HL-60 (cell line): Measurements from ENCODE around the gene ANXA1.
"Not testable (repeated sequence)": the region's sequence is repeated elsewhere in the genome, so short reads cannot be mapped to it uniquely, and the experiment has no call there.

ENCODE experiments used
- DNase-seq, 2 experiments: peaks; one replicate each; pipeline ENCODE4 v3.0.0-alpha.2; 2010 to 2020; ENCODE audit warnings: low read depth in 1 of 2, low spot score in 1 of 2
- H3K27ac ChIP-seq: fragments of 250-450 bp; sonication (Bioruptor Pico); replicated peaks from 2 replicates; pipeline ENCODE4 v1.5.1; 2020; ENCODE audit warnings: mild to moderate bottlenecking, moderate library complexity
- H3K27me3 ChIP-seq: fragments of 250-450 bp; sonication (Bioruptor Pico); 2 replicates; pipeline ENCODE4 v1.5.1; 2021; ENCODE audit warnings: mild to moderate bottlenecking, moderate library complexity; ENCODE audit not compliant: insufficient read depth, poor library complexity, severe bottlenecking
- H3K4me3 ChIP-seq: replicated peaks from 2 replicates; pipeline ENCODE4 v1.5.1; 2011; ENCODE audit warnings: mild to moderate bottlenecking, control low read depth, low read length; ENCODE audit not compliant: insufficient read depth
- GABPA ChIP-seq: IDR thresholded peaks from 2 replicates; pipeline ENCODE4 v1.6.1; 2012; ENCODE audit warnings: low read depth
- POLR2AphosphoS5 ChIP-seq: IDR thresholded peaks from 2 replicates; pipeline ENCODE4 v1.6.1; 2012; ENCODE audit warnings: low read depth
- REST ChIP-seq: IDR thresholded peaks from 2 replicates; pipeline ENCODE4 v1.6.1; 2012; ENCODE audit warnings: low read depth; ENCODE audit not compliant: insufficient replicate concordance
- SPI1 ChIP-seq: IDR thresholded peaks from 2 replicates; pipeline ENCODE4 v1.6.1; 2012; ENCODE audit warnings: low read depth, mild to moderate bottlenecking, borderline replicate concordance
- TF ChIP-seq, protein P1 (sequence below): IDR thresholded peaks from one replicate; pipeline ENCODE4 v1.5.1; 2011; ENCODE audit warnings: low read length, control low read depth, inconsistent platforms; ENCODE audit not compliant: insufficient read depth

ANXA1 gene

GRCh38 chr9:73107489-73108069 lies 44.1 kb upstream of the ANXA1 start:
- DNase-seq: peak; percentile 21 to 61
- not testable (repeated sequence) for H3K4me3 ChIP-seq, H3K27ac ChIP-seq, H3K27me3 ChIP-seq
- TF ChIP-seq, protein P1, sequence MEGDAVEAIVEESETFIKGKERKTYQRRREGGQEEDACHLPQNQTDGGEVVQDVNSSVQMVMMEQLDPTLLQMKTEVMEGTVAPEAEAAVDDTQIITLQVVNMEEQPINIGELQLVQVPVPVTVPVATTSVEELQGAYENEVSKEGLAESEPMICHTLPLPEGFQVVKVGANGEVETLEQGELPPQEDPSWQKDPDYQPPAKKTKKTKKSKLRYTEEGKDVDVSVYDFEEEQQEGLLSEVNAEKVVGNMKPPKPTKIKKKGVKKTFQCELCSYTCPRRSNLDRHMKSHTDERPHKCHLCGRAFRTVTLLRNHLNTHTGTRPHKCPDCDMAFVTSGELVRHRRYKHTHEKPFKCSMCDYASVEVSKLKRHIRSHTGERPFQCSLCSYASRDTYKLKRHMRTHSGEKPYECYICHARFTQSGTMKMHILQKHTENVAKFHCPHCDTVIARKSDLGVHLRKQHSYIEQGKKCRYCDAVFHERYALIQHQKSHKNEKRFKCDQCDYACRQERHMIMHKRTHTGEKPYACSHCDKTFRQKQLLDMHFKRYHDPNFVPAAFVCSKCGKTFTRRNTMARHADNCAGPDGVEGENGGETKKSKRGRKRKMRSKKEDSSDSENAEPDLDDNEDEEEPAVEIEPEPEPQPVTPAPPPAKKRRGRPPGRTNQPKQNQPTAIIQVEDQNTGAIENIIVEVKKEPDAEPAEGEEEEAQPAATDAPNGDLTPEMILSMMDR: peak; percentile 59

DNA sequence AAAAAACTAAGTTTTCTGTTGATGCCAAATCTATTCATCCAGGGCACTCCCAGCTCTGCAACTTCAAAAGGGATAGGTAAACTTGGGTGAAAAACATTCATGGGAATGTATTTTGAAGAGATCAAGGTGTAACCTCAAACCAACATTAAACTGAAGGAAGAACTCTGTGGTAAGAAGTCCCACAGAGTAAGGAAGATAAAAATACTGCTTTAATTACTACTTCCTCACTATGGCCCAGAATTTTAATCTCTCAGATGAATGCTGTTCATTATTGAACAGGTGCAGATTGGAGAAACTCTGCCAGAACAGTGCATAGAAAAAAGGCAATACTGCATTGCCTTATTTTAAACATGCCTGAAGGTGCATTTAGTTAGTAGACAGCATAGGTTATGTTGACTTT lies 37.6 kb upstream of the ANXA1 start:
- Histone ChIP-seq H3K27ac (no peak overlapping the region), H3K4me3 (no peak overlapping the region), H3K27me3 (no peaks in the 10 kb centered on the region)
- DNase-seq: no peak
- TF ChIP-seq REST (no peak), SPI1 (no peak), GABPA (no peak), POLR2AphosphoS5 (no peak)
- TF ChIP-seq, protein P1: no peak

DNA sequence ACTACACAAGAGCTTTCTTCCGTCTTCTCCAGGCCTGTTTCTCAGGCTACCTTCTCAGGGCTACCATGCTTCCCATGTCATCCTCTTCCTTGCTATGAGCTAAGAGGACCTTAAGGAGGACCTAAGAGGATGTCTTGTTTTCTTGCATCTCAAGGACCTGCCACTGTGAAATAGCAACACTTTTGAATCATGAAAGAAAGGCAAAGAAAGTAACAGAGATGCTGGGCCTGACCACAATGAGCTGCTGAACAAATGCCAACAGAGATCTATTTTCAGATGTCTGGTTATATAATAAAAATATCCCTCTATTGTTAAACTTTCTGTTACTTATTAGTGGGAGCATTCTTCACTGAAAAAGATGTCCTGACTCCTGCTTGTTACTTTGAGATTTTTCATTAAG lies 36.7 kb upstream of the ANXA1 start:
- H3K4me3 ChIP-seq: no peak overlapping the region
- no peak for DNase-seq
- H3K27me3 ChIP-seq: no peaks in the 10 kb centered on the region
- H3K27ac ChIP-seq: no peak overlapping the region
- TF ChIP-seq GABPA (no peak), REST (no peak), SPI1 (no peak), POLR2AphosphoS5 (no peak)
- TF ChIP-seq, protein P1: no peak

DNA sequence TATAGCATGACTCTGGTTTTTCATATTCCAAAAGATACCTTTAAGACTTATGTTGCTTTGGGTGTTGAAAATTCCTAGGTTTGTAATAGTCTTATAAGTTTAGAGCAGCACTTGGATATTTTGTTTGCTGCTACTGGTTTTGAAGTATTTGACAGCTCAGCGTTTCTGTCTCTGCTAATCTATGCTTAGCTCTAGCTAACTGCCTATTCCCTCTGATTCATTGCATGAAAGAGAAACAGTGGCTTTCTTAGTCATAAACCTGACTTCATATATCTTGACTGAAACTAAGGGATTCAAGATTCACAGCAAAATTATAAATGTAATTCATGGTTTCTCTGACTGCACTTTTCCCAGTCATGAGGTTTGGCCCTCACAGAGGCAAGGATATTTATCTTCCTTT lies 35.6 kb upstream of the ANXA1 start:
- H3K4me3 ChIP-seq: no peak overlapping the region
- no peak overlapping the region for H3K27ac ChIP-seq
- TF ChIP-seq GABPA (no peak), REST (no peak)
- no peak for DNase-seq
- H3K27me3 ChIP-seq: no peaks in the 10 kb centered on the region
